HEK293 (cell line): ENCODE measurements around the gene EVC.
"Not testable (repeated sequence)": the region's sequence is repeated elsewhere in the genome, so short reads cannot be mapped to it uniquely, and the experiment has no call there.

Experiments
- CTCF ChIA-PET: fragments of 350-600 bp; formaldehyde crosslinking; extraction: SDS; loops from one replicate; lab custom pipeline; 2021; ENCODE audit warnings: antibody characterized with exemption; lab: Yijun Ruan, JAX
- POLR2A ChIA-PET: fragments of 300-600 bp; formaldehyde crosslinking; extraction: SDS; loops from one replicate; lab custom pipeline; 2020; ENCODE audit warnings: antibody characterized with exemption, inconsistent platforms; lab: Yijun Ruan, JAX
- H3K27ac ChIP-seq: fragments of 200-500 bp; sonication (Bioruptor generic); 2 replicates; pipeline ENCODE4 v1.5.1; 2014; ENCODE audit warnings: low read depth, low read length, control low read depth, inconsistent platforms; ENCODE audit errors: extremely low read depth
- H3K36me3 ChIP-seq, 2 experiments: fragments of 200-500 bp in 1 of 2; sonication (Bioruptor generic) in 1 of 2; 1 replicate in 1 of 2; 2 replicates in 1 of 2; pipeline ENCODE4 v1.5.1; 2014 to 2017; ENCODE audit warnings: inconsistent platforms in 2 of 2, low read length in 2 of 2; ENCODE audit not compliant: control insufficient read depth in 2 of 2, insufficient read depth in 1 of 2
- H3K4me1 ChIP-seq: fragments of 200-500 bp; sonication (Bioruptor generic); 2 replicates; pipeline ENCODE4 v1.5.1; 2014; ENCODE audit warnings: mild to moderate bottlenecking, low read length, inconsistent platforms; ENCODE audit not compliant: control insufficient read depth, insufficient read depth
- H3K4me3 ChIP-seq: 2 replicates; pipeline ENCODE4 v1.5.1; 2011; ENCODE audit warnings: low read depth, mild to moderate bottlenecking, control low read depth, low read length, moderate library complexity
- H3K9me3 ChIP-seq: fragments of 200-500 bp; sonication (Bioruptor generic); 2 replicates; pipeline ENCODE4 v1.5.1; 2014; ENCODE audit warnings: low read depth, low read length, inconsistent platforms; ENCODE audit not compliant: control insufficient read depth, insufficient read depth
- RBAK ChIP-seq: fragments of 450-650 bp; formaldehyde crosslinking; IDR thresholded peaks from 2 replicates; pipeline ENCODE4 v1.5.1; 2016; ENCODE audit warnings: missing biosample characterization, missing genetic modification characterization
- SP7 ChIP-seq: fragments of 450-650 bp; formaldehyde crosslinking; IDR thresholded peaks from 2 replicates; pipeline ENCODE4 v1.5.1; 2016; ENCODE audit warnings: missing biosample characterization, missing genetic modification characterization
- ZFP41 ChIP-seq: fragments of 450-650 bp; formaldehyde crosslinking; IDR thresholded peaks from 2 replicates; pipeline ENCODE4 v1.5.1; 2016; ENCODE audit warnings: missing biosample characterization, missing genetic modification characterization, borderline replicate concordance
- ZNF146 ChIP-seq: fragments of 450-650 bp; formaldehyde crosslinking; IDR thresholded peaks from 2 replicates; pipeline ENCODE4 v1.5.1; 2016; ENCODE audit warnings: missing biosample characterization, missing genetic modification characterization
- ZNF266 ChIP-seq: fragments of 450-650 bp; formaldehyde crosslinking; IDR thresholded peaks from 2 replicates; pipeline ENCODE4 v1.5.1; 2016; ENCODE audit warnings: missing biosample characterization, missing genetic modification characterization, low read depth
- ZNF354C ChIP-seq: fragments of 450-650 bp; formaldehyde crosslinking; IDR thresholded peaks from 2 replicates; pipeline ENCODE4 v1.5.1; 2016; ENCODE audit warnings: missing biosample characterization, missing genetic modification characterization, low read depth, borderline replicate concordance
- ZNF747 ChIP-seq: fragments of 450-650 bp; formaldehyde crosslinking; IDR thresholded peaks from 2 replicates; pipeline ENCODE4 v1.5.1; 2016; ENCODE audit warnings: missing biosample characterization, missing genetic modification characterization
- ZNF76 ChIP-seq: fragments of 450-650 bp; formaldehyde crosslinking; IDR thresholded peaks from 2 replicates; pipeline ENCODE4; 2016; ENCODE audit warnings: low read depth, missing biosample characterization, missing genetic modification characterization, borderline replicate concordance
- ZNF791 ChIP-seq: fragments of 450-650 bp; formaldehyde crosslinking; IDR thresholded peaks from 2 replicates; pipeline ENCODE4 v1.5.1; 2016; ENCODE audit warnings: missing biosample characterization, missing genetic modification characterization
- ZSCAN16 ChIP-seq: fragments of 450-650 bp; formaldehyde crosslinking; IDR thresholded peaks from 2 replicates; pipeline ENCODE4 v1.5.1; 2016; ENCODE audit warnings: missing biosample characterization, missing genetic modification characterization
- TF ChIP-seq, protein P1 (sequence below): fragments of 450-650 bp; formaldehyde crosslinking; IDR thresholded peaks from 2 replicates; pipeline ENCODE4 v1.5.1; 2016; ENCODE audit warnings: missing biosample characterization, missing genetic modification characterization
- TF ChIP-seq, protein P2 (sequence below): fragments of 450-650 bp; formaldehyde crosslinking; IDR thresholded peaks from 2 replicates; pipeline ENCODE4 v1.5.1; 2016; ENCODE audit warnings: missing biosample characterization, missing genetic modification characterization, low read depth
- TF ChIP-seq, protein P3 (sequence below): fragments of 450-650 bp; formaldehyde crosslinking; IDR thresholded peaks from 2 replicates; pipeline ENCODE4 v1.5.1; 2017; ENCODE audit warnings: missing biosample characterization, missing genetic modification characterization
- TF ChIP-seq, protein P4 (sequence below): fragments of 450-650 bp; formaldehyde crosslinking; IDR thresholded peaks from 2 replicates; pipeline ENCODE4 v1.5.1; 2016; ENCODE audit warnings: missing biosample characterization, missing genetic modification characterization
- TF ChIP-seq, protein P5 (sequence below): sonication (generic); formaldehyde crosslinking; IDR thresholded peaks from 2 replicates; pipeline ENCODE4 v1.8.1; 2022; ENCODE audit warnings: mild to moderate bottlenecking, moderate library complexity, missing genetic modification reagents

Gene EVC

DNA sequence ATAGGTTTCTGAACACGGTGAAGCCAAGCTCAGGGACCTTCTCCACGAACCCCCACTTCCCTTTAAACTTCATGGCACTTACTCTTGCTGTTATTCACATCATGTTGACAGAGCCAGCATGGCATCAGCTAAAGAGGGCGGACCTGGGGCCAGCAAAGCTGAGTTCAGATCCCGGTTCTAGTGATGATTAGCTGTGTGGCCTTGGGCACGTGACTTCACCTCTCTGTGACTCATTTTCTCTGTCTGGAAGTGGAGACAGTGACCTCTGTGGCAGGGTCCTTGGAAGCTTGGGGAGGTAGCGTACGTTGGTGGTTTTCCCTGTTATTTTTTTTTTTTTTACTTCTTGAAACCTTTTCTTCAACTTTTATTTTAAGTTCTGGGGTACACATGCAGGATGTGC, 13.4 kb downstream of the EVC start (continued):
- TF ChIP-seq, protein P1, sequence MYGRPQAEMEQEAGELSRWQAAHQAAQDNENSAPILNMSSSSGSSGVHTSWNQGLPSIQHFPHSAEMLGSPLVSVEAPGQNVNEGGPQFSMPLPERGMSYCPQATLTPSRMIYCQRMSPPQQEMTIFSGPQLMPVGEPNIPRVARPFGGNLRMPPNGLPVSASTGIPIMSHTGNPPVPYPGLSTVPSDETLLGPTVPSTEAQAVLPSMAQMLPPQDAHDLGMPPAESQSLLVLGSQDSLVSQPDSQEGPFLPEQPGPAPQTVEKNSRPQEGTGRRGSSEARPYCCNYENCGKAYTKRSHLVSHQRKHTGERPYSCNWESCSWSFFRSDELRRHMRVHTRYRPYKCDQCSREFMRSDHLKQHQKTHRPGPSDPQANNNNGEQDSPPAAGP (tag by site-specific recombination): no peak
- no peak for TF ChIP-seq RBAK
- TF ChIP-seq ZNF791 (tag by site-specific recombination): no peak

DNA sequence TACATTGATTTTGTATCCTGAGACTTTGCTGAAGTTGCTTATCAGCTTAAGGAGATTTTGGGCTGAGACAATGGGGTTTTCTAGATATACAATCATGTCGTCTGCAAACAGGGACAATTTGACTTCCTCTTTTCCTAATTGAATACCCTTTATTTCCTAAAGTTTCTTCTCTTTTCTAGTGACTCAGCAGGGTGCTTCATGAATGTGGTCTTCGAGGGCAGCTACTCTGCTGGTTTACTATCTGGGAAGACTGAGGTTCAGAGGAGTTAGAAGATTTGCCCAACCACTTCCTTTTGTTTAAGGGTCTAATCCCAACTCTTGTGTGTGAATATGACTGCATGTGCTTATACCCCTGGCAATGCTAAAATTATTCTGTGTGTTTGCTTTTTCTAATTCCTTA, 17.4 kb downstream of the EVC start:
- CTCF ChIA-PET, H3K9me3 ChIP-seq, H3K4me3 ChIP-seq, H3K27ac ChIP-seq, H3K4me1 ChIP-seq, POLR2A ChIA-PET: not testable (repeated sequence)
- peaks cover 0 to 66% of the 10 kb centered on the region in 2 experiments; a peak in 2 of 3 replicates for H3K36me3 ChIP-seq

DNA sequence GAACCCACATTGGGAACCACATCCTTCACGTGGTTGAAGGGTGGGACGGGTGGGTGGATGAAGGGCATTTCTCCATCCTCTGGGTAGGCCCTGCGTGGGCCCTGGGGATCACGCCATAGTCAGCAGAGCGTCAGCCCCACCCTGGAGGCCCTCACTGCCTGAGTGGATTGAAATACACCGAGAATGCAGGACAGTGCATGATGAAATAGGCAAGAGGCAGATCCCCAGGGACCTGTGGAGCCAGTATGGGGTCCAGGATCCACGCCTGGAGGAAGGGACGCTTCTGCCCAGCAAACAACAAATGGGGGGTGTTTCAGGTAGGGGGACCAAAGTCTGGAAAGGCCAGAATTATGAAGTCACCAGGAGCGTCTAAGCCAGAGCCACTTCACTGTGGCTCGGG, 19.4 kb downstream of the EVC start:
- Histone ChIP-seq H3K4me1 (no peaks in the 10 kb centered on the region), H3K36me3 (peaks cover 0 to 74% of the 10 kb centered on the region in 2 experiments; a peak in 2 of 3 replicates), H3K27ac (no peak overlapping the region), H3K4me3 (no peak overlapping the region), H3K9me3 (no peaks in the 10 kb centered on the region)
- ChIA-PET POLR2A (no interaction called here), CTCF (no interaction called here)
- TF ChIP-seq, protein P2, sequence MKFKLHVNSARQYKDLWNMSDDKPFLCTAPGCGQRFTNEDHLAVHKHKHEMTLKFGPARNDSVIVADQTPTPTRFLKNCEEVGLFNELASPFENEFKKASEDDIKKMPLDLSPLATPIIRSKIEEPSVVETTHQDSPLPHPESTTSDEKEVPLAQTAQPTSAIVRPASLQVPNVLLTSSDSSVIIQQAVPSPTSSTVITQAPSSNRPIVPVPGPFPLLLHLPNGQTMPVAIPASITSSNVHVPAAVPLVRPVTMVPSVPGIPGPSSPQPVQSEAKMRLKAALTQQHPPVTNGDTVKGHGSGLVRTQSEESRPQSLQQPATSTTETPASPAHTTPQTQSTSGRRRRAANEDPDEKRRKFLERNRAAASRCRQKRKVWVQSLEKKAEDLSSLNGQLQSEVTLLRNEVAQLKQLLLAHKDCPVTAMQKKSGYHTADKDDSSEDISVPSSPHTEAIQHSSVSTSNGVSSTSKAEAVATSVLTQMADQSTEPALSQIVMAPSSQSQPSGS (tag by site-specific recombination): no peak
- TF ChIP-seq ZSCAN16: no peak

DNA sequence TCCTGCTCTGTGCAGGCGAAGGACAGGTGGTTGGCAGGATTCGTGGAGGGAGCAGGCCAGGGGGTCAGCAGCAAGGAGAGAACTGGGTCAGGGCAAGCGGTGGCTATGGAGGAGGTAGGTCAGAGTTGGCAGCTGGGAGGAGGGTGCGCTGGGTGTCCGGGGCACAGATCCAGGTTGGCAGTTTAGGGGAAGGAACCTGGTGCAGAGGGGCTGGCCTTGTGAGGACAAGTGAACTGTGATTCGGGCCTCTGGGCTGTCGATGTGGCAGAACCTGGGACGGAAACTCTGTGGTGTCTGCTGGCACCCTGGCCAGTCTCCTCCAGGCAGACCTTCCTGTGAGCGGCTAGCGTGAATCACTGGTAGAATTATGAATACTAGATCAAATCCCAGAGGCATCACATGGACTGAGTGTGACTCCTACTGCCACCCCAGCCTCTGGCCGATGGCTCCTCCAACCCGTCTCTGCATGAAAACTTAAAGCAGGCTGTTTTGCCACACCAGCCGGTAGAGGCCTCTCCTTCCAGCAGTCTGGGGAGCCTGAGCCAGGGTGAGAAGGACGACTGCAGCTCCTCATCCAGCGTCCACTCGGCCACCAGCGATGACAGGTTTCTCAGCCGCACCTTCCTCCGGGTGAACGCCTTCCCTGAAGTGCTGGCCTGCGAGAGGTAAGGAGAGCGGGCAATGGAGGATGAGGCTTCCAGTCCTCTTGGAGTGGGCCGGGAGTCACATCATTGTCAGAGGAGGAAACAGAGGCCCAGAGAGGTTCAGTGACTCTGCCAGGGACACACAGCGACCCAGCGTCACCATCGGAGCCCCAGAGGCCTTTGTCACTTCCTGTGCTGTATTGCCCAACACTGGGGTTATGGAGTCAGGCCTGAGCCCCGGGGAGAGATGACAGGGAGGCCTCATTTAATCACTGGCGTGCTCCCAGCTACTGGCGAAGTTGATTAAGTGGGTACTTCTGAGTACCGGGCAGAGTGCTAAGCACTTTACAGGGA, 20.3 kb downstream of the EVC start:
- POLR2A ChIA-PET: no interaction called here
- Histone ChIP-seq H3K4me1 (no peaks in the 10 kb centered on the region), H3K27ac (no peak overlapping the region), H3K36me3 (peaks cover 0 to 74% of the 10 kb centered on the region in 2 experiments; a peak in 2 of 3 replicates), H3K4me3 (no peak overlapping the region), H3K9me3 (no peaks in the 10 kb centered on the region)
- TF ChIP-seq ZNF747 (tag by site-specific recombination): no peak
- TF ChIP-seq ZNF76: no peak
- TF ChIP-seq, protein P3, sequence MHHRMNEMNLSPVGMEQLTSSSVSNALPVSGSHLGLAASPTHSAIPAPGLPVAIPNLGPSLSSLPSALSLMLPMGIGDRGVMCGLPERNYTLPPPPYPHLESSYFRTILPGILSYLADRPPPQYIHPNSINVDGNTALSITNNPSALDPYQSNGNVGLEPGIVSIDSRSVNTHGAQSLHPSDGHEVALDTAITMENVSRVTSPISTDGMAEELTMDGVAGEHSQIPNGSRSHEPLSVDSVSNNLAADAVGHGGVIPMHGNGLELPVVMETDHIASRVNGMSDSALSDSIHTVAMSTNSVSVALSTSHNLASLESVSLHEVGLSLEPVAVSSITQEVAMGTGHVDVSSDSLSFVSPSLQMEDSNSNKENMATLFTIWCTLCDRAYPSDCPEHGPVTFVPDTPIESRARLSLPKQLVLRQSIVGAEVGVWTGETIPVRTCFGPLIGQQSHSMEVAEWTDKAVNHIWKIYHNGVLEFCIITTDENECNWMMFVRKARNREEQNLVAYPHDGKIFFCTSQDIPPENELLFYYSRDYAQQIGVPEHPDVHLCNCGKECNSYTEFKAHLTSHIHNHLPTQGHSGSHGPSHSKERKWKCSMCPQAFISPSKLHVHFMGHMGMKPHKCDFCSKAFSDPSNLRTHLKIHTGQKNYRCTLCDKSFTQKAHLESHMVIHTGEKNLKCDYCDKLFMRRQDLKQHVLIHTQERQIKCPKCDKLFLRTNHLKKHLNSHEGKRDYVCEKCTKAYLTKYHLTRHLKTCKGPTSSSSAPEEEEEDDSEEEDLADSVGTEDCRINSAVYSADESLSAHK (tag by site-specific recombination): no peak
- no peak for TF ChIP-seq ZNF266 (tag by site-specific recombination)
- TF ChIP-seq ZNF354C (tag by site-specific recombination): no peak
- TF ChIP-seq, protein P4, sequence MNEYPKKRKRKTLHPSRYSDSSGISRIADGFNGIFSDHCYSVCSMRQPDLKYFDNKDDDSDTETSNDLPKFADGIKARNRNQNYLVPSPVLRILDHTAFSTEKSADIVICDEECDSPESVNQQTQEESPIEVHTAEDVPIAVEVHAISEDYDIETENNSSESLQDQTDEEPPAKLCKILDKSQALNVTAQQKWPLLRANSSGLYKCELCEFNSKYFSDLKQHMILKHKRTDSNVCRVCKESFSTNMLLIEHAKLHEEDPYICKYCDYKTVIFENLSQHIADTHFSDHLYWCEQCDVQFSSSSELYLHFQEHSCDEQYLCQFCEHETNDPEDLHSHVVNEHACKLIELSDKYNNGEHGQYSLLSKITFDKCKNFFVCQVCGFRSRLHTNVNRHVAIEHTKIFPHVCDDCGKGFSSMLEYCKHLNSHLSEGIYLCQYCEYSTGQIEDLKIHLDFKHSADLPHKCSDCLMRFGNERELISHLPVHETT (tag by site-specific recombination): no peak
- TF ChIP-seq, protein P5, sequence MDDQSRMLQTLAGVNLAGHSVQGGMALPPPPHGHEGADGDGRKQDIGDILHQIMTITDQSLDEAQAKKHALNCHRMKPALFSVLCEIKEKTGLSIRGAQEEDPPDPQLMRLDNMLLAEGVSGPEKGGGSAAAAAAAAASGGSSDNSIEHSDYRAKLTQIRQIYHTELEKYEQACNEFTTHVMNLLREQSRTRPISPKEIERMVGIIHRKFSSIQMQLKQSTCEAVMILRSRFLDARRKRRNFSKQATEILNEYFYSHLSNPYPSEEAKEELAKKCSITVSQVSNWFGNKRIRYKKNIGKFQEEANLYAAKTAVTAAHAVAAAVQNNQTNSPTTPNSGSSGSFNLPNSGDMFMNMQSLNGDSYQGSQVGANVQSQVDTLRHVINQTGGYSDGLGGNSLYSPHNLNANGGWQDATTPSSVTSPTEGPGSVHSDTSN (CRISPR knock-in tag): no peak
- TF ChIP-seq ZNF146: no peak
- TF ChIP-seq, protein P2 (tag by site-specific recombination): no peak
- no peak for TF ChIP-seq SP7 (tag by site-specific recombination)
- TF ChIP-seq ZFP41 (tag by site-specific recombination): no peak
- CTCF ChIA-PET: no interaction called here
